ENCODE measurements around the gene ESF1. TPM values are rescaled to one million over a fixed set of nuclear protein-coding genes. Genes with fewer than 3 reads are reported as not detected.

ESF1 gene
- total RNA-seq, 1 experiment from 2014 or later: 14.8 TPM

DNA sequence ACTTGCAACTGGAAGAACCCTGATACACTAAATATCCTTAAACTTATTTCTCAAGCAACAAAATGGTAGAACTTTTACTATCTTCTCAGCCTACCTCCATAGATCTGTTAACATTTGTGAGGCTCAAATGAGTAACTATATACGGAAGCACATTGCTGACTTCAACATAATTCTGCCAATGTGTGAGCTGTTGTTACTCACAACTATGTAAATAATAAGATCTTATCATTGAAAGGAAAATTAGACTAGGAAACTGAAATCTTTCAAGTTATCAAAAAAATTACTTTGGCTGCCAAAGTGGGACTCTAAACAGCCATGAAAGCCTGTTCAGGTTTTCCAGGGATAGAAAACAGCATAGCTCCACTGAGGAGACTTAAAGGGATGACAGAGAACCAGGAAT lies 105.8 kb downstream of the ESF1 start:
- H3K4me3 ChIP-seq: no peak overlapping the region
- intact Hi-C loops (cut with micrococcal nuclease; ENCODE audit: unreplicated experiment): no loop called here
- ChIA-PET POLR2A (ENCODE audit: unreplicated experiment) (no interaction called here), CTCF (no interaction called here)
- no peak overlapping the region for H3K27ac ChIP-seq
- TF ChIP-seq EZH2 (IDR thresholded peaks at IDR 0.05; ENCODE audit: low read depth): no peak
- TF ChIP-seq, protein P1, sequence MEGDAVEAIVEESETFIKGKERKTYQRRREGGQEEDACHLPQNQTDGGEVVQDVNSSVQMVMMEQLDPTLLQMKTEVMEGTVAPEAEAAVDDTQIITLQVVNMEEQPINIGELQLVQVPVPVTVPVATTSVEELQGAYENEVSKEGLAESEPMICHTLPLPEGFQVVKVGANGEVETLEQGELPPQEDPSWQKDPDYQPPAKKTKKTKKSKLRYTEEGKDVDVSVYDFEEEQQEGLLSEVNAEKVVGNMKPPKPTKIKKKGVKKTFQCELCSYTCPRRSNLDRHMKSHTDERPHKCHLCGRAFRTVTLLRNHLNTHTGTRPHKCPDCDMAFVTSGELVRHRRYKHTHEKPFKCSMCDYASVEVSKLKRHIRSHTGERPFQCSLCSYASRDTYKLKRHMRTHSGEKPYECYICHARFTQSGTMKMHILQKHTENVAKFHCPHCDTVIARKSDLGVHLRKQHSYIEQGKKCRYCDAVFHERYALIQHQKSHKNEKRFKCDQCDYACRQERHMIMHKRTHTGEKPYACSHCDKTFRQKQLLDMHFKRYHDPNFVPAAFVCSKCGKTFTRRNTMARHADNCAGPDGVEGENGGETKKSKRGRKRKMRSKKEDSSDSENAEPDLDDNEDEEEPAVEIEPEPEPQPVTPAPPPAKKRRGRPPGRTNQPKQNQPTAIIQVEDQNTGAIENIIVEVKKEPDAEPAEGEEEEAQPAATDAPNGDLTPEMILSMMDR (conservative IDR thresholded peaks at IDR 0.05): no peak
- H3F3A ChIP-seq (ENCODE audit: insufficient read depth, low read depth): no peaks in the 10 kb centered on the region
- peaks cover 5% of the 10 kb centered on the region; the same call in 1 of the 2 replicates for H3K4me1 ChIP-seq (replicated peaks; ENCODE audit: insufficient read depth)
- no peak for DNase-seq
- no peak overlapping the region for H3K4me2 ChIP-seq
- no peaks in the 10 kb centered on the region for H3K9me2 ChIP-seq (ENCODE audit: insufficient read depth)
- no peaks in the 10 kb centered on the region for H4K20me1 ChIP-seq (ENCODE audit: insufficient read depth)
- no peak overlapping the region for H2AFZ ChIP-seq
- no peaks in the 10 kb centered on the region for H3K79me2 ChIP-seq (ENCODE audit: low read depth)
- no peaks in the 10 kb centered on the region for H3K36me3 ChIP-seq (ENCODE audit: low read depth)
- no peaks in the 10 kb centered on the region for H3K27me3 ChIP-seq (ENCODE audit: insufficient read depth, low read depth)
- H3K9me3 ChIP-seq (ENCODE audit: insufficient read depth, low read depth): no peaks in the 10 kb centered on the region
- no TSS peak for BruUV-seq (replicated peaks)

DNA sequence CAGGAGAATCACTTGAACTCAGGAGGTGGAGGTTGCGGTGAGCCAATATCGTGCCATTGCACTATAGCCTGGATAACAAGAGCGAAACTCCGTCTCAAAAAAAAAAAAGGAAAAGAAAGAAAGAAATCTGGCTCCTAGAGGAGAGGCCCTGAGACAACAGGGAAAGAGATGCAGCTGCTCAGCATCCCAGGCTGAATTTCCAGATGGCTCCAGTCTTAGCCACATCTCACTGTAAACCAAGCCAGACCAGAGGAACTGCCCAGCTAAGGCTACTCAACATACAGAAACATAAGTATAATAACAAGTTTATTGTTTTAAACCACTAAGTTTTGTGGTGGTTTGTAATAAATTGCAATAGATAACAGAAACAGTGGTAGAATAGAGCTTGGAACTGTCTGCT lies 107.5 kb downstream of the ESF1 start:
- Histone ChIP-seq H3F3A (ENCODE audit: insufficient read depth, low read depth) (no peaks in the 10 kb centered on the region), H3K4me2 (no peak overlapping the region), H3K9me3 (ENCODE audit: insufficient read depth, low read depth) (no peaks in the 10 kb centered on the region), H3K4me3 (no peak overlapping the region), H2AFZ (no peak overlapping the region), H3K27ac (no peak overlapping the region), H3K79me2 (ENCODE audit: low read depth) (no peaks in the 10 kb centered on the region), H3K4me1 (replicated peaks; ENCODE audit: insufficient read depth) (peaks cover 5% of the 10 kb centered on the region; the same call in 1 of the 2 replicates), H3K27me3 (ENCODE audit: insufficient read depth, low read depth) (peaks cover under 1% of the 10 kb centered on the region; the same call in 1 of the 2 replicates), H3K9me2 (ENCODE audit: insufficient read depth) (no peaks in the 10 kb centered on the region), H3K36me3 (ENCODE audit: low read depth) (no peaks in the 10 kb centered on the region), H4K20me1 (ENCODE audit: insufficient read depth) (no peaks in the 10 kb centered on the region)
- CTCF ChIA-PET: no interaction called here
- no peak for DNase-seq
- POLR2A ChIA-PET (ENCODE audit: unreplicated experiment): interaction anchor here (0.5 kb wide), 1 partner anchor 61 kb away, joined by 6 read pairs; no protein-coding TSS in a partner anchor
- intact Hi-C loops (cut with micrococcal nuclease; ENCODE audit: unreplicated experiment): no loop called here
- TF ChIP-seq EZH2 (IDR thresholded peaks at IDR 0.05; ENCODE audit: low read depth): no peak
- TF ChIP-seq, protein P1 (conservative IDR thresholded peaks at IDR 0.05): no peak
- no TSS peak for BruUV-seq (replicated peaks)

DNA sequence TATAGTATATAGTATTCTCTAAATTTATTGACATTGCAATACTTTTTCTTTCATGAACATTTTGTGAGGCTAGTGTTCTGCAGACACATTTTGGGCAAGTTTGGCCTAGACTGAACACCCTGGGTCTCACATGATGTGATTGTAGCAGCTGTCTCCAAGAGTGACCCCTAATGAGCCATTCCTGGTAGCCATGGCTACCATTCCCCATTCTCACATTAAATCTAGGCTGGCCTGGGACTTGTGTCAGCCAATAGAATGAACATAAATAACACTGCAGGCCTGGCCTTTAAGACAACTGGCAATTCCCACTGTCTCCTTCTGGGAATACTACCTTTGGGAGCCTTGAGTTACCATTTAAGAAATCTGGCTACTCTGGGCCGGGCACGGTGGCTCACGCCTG lies 108.0 kb downstream of the ESF1 start:
- no TSS peak for BruUV-seq (replicated peaks)
- H3K27ac ChIP-seq: no peak overlapping the region
- CTCF ChIA-PET: no interaction called here
- TF ChIP-seq, protein P1 (conservative IDR thresholded peaks at IDR 0.05): no peak
- TF ChIP-seq EZH2 (IDR thresholded peaks at IDR 0.05; ENCODE audit: low read depth): no peak
- no peaks in the 10 kb centered on the region for H4K20me1 ChIP-seq (ENCODE audit: insufficient read depth)
- no peaks in the 10 kb centered on the region for H3K36me3 ChIP-seq (ENCODE audit: low read depth)
- no peak overlapping the region for H3K4me2 ChIP-seq
- no peak overlapping the region for H2AFZ ChIP-seq
- H3F3A ChIP-seq (ENCODE audit: insufficient read depth, low read depth): no peaks in the 10 kb centered on the region
- H3K4me1 ChIP-seq (replicated peaks; ENCODE audit: insufficient read depth): peaks cover 5% of the 10 kb centered on the region; the same call in 1 of the 2 replicates
- no peaks in the 10 kb centered on the region for H3K9me2 ChIP-seq (ENCODE audit: insufficient read depth)
- no peaks in the 10 kb centered on the region for H3K9me3 ChIP-seq (ENCODE audit: insufficient read depth, low read depth)
- POLR2A ChIA-PET (ENCODE audit: unreplicated experiment): interaction anchor here (0.6 kb wide), 1 partner anchor 1239 kb away, joined by 3 read pairs; no protein-coding TSS in a partner anchor
- no peak overlapping the region for H3K4me3 ChIP-seq
- peaks cover 4% of the 10 kb centered on the region; the same call in 1 of the 2 replicates for H3K27me3 ChIP-seq (ENCODE audit: insufficient read depth, low read depth)
- H3K79me2 ChIP-seq (ENCODE audit: low read depth): no peaks in the 10 kb centered on the region
- DNase-seq: no peak
- intact Hi-C loops (cut with micrococcal nuclease; ENCODE audit: unreplicated experiment): no loop called here
